ENCODE measurements around the gene RNF169. TPM values are rescaled to one million over a fixed set of nuclear protein-coding genes. Genes with fewer than 3 reads are reported as not detected.

Gene RNF169
- total RNA-seq, 1 donor from 2014 or later = 23.5 TPM

GRCh38 chr11:74780248-74781005 is 31.8 kb downstream of the RNF169 start:
- TF ChIP-seq CTCF (conservative IDR thresholded peaks at IDR 0.05) = no peak
- Mint-ChIP-seq H3K27me3 (ENCODE audit: low read depth) (no peaks in the 10 kb centered on the region), H3K27ac (ENCODE audit: unreplicated experiment) (no peak overlapping the region), H3K4me3 (no peak overlapping the region), H3K4me1 (peaks cover 13% of the 10 kb centered on the region), H3K9me3 (no peaks in the 10 kb centered on the region), H3K36me3 (ENCODE audit: low read depth) (no peaks in the 10 kb centered on the region)
- DNase-seq (ENCODE audit: low read depth, low spot score) = no peak

- H3K4me1 Mint-ChIP-seq = peaks cover 8% of the 10 kb centered on the region
- no peaks in the 10 kb centered on the region for H3K9me3 Mint-ChIP-seq
- TF ChIP-seq CTCF (conservative IDR thresholded peaks at IDR 0.05) = no peak
- H3K27me3 Mint-ChIP-seq (ENCODE audit: low read depth) = no peaks in the 10 kb centered on the region
- no peaks in the 10 kb centered on the region for H3K36me3 Mint-ChIP-seq (ENCODE audit: low read depth)
- no peak overlapping the region for H3K27ac Mint-ChIP-seq (ENCODE audit: unreplicated experiment)
- H3K4me3 Mint-ChIP-seq = no peak overlapping the region
- no peak for DNase-seq (ENCODE audit: low read depth, low spot score)
These were observed 34.7 kb downstream of the RNF169 start for GRCh38 chr11:74783241-74783871.

- Mint-ChIP-seq H3K27me3 (ENCODE audit: low read depth) (no peaks in the 10 kb centered on the region), H3K36me3 (ENCODE audit: low read depth) (no peaks in the 10 kb centered on the region), H3K4me1 (peaks cover 8% of the 10 kb centered on the region), H3K4me3 (no peak overlapping the region), H3K9me3 (no peaks in the 10 kb centered on the region), H3K27ac (ENCODE audit: unreplicated experiment) (no peak overlapping the region)
- no peak for DNase-seq (ENCODE audit: low read depth, low spot score)
- no peak for TF ChIP-seq CTCF (conservative IDR thresholded peaks at IDR 0.05)
These were observed 35.6 kb downstream of the RNF169 start for GRCh38 chr11:74784234-74784633.

- no peak for TF ChIP-seq CTCF (conservative IDR thresholded peaks at IDR 0.05)
- no peaks in the 10 kb centered on the region for H3K36me3 Mint-ChIP-seq (ENCODE audit: low read depth)
- peaks cover 8% of the 10 kb centered on the region for H3K4me1 Mint-ChIP-seq
- no peaks in the 10 kb centered on the region for H3K27me3 Mint-ChIP-seq (ENCODE audit: low read depth)
- no peaks in the 10 kb centered on the region for H3K9me3 Mint-ChIP-seq
- H3K4me3 Mint-ChIP-seq = no peak overlapping the region
- no peak overlapping the region for H3K27ac Mint-ChIP-seq (ENCODE audit: unreplicated experiment)
- DNase-seq (ENCODE audit: low read depth, low spot score) = no peak
These were observed 36.1 kb downstream of the RNF169 start for GRCh38 chr11:74784726-74785125.

- Mint-ChIP-seq H3K36me3 (ENCODE audit: low read depth) (no peaks in the 10 kb centered on the region), H3K4me3 (no peak overlapping the region), H3K4me1 (peaks cover 8% of the 10 kb centered on the region), H3K27ac (ENCODE audit: unreplicated experiment) (no peak overlapping the region), H3K27me3 (ENCODE audit: low read depth) (no peaks in the 10 kb centered on the region), H3K9me3 (no peaks in the 10 kb centered on the region)
- DNase-seq (ENCODE audit: low read depth, low spot score) = no peak
- TF ChIP-seq CTCF (conservative IDR thresholded peaks at IDR 0.05) = no peak
These were observed 37.9 kb downstream of the RNF169 start for GRCh38 chr11:74786574-74786973.

Data from neural crest cell (in vitro differentiated cells).